ENCODE measurements around the gene TMEM175.
A peak's percentile ranks its signal among the peaks of the same experiment; 100 is the strongest.
"Not testable (repeated sequence)": the region's sequence is repeated elsewhere in the genome, so short reads cannot be mapped to it uniquely, and the experiment has no call there.

The TMEM175 gene

DNA sequence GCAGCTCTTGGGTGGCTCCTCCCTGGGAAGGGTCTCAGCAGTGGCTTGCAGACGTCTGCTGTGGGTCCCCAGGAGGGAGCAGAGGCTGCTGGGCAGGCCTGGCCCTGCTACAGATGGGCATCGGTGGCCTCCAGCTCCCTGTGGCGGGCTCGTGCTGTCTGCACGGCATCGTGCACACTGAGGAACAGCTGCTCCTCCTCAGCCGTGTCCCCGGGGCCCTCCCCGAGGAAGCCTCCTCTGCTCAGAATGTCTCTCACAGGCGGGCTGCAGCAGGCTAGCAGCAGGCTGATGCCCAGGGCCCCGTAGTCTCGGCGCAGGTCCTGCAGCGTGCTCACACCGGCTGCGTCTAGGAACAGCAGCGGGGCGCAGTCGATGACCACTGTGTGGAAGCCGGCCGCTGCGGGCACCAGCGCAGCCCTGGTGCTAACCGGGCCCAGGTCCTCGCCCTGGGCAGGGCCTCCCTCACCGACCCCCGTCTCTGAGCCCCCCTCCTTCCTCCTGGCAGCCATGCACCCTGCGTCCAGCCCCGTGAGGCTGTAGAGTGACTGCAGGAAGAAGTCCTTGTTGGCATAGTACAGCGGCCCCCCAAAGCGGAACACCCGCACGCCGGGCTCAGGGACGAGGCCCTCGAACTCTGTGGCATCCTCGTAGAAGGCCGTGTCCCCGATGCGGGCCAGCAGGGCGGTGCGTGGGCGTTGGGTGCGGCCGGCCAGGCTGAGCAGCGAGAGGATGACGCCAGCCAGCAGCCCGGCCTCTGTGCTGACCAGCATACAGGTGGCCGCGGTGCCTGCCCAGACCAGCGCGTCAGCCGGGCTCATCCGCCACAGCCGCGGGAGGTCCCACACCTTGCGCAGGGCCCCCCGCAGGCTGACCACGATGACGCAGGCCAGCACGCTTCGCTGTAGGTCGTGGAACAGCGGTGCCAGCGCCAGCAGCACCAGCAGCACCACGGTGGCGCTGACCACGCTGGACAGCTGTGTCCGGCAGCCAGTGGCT lies 56.8 kb downstream of the TMEM175 start:
- DNase-seq, result no peak

DNA sequence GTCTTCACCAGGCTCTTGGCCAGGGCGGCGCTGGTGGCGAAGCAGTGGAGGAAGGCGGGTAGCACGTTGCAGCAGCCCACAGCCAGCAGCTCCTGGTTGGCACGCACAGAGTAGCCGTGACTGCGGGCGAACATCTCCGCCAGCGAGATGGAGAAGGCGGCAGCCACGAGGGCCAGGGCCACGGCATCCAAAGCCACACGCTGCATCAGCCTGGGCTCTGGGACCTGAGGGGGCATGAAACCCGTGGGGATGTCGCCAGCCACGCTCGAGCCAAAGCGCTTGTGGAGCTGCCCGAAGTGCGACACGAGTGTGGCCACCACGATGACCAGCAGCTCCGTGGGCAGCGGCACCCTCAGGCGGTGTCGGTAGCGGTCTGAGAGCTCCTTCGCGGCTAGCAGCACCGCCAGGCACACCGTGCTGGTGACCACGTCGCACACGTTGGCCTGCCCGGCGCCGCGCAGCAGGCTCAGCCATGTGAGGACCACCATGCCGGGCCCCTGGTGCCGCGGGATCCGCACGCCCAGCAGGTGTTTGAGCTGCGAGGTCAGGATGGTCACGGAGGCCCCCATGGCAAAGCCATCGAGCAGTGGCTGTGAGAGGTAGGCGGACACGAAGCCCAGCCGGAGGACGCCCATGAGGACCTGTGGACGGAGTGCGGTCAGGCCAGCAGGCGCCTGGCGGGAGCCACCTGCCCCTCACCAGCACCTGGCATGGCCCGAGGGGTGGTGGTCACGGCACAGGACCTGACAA lies 57.6 kb downstream of the TMEM175 start:
- no peak for DNase-seq

DNA sequence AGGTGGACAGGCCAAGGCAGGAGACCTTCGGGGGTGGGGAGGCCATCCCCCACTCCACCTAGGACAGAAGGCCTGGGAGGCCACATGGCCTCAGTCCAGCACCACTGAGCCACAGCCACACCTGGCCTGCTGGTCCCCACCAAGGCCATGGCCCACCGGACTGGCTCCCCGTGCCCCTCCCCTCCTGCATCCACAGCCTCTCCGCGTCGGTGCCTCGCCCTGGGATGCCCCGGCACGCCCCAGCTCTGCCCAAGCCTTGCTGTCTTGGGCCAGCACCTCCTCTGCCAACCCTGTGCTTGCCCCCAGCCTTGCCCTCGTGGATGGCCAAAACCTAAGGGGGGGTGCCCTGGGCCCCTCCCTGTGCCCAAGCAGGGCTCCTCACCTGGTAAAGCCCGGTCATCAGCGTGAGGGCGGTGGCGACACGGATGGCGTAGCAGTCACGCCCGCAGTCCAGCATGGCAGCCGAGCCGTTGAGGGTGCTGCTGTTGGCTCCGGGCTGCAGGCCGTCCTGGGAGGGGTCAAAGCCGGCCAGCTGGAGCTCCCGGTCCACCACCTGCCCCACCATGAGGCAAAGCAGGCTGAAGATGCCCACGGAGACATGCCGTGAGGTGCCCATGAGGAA lies 58.6 kb downstream of the TMEM175 start:
- no peak for DNase-seq

DNA sequence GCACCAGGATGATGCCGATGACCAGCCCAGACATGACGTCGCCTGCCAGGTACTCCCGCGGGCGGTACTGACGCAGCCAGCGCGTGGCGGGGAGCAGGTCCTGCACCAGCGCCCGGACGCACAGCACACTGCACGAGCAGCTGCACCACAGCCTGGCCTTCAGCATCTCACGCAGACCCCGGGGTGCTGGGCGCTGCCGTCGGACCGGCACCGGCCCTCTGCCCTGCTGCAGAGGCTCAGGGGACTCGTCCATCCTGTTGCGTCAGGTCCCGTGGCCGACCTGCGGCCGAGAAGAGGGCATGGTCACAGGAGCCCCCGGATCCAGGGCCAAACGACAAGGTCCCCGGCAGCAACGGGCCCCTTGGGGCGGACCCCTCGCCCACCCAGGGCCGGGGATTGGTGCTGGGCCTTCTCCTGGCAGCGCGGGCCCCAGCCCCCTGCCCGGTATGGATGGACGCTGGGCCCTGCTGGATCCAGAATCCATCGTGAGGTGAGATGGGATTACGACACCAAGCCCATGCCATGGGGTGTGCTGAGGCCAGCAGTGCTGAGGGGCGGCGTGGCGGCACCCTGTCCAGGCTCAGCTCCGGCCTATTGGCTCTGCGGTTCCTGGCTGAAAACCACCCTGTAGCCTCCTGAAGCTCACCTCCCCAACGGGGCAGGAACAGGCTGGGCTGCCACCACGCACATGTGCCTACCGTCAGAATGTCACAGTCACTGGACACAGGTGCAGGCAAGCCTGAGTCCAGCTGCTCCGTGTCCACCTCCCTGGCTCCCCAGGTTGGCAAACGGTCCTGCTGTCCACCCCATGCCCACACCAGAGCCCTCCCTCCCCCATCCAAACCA lies 59.4 kb downstream of the TMEM175 start:
- no peak for DNase-seq

DNA sequence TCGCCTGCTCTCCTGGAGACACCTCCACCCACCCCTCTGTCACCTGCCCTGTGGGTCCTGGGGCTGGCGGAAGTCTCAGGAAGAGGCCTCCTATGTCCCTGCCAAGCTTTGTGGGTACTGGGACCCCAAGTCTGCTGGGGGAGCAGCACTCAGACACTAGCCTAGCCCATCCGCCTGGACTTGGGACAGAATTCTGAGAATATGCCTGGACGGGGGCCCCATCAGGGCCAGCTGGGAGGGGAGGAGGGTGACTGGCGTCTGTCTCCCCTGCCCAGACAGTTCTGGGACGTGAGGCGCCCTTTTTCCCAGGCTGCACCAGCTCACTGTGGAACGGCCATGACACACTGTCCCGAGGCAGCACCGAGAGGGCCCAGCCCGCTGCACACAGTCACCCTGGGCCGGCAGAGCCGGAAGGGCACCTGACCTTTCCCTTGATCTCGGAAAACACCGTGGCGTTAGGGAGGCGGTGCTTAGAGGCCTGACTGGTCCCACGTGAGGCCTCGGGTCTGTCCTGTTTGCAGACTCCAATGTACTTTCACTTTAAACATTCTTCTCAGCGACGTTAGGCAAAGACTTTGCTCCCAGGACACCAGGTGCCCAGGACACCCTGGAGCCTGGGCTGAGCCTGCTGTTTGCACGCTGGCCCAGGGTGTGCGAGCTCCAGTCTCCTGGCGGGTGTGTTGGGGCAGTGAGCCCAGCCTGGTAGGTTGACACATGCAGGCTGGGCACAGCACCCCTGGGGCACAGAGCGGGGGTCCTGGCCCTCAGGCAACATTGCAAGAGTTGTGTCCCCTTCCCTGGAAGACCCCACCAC lies 60.2 kb downstream of the TMEM175 start:
- DNase-seq, result no peak

DNA sequence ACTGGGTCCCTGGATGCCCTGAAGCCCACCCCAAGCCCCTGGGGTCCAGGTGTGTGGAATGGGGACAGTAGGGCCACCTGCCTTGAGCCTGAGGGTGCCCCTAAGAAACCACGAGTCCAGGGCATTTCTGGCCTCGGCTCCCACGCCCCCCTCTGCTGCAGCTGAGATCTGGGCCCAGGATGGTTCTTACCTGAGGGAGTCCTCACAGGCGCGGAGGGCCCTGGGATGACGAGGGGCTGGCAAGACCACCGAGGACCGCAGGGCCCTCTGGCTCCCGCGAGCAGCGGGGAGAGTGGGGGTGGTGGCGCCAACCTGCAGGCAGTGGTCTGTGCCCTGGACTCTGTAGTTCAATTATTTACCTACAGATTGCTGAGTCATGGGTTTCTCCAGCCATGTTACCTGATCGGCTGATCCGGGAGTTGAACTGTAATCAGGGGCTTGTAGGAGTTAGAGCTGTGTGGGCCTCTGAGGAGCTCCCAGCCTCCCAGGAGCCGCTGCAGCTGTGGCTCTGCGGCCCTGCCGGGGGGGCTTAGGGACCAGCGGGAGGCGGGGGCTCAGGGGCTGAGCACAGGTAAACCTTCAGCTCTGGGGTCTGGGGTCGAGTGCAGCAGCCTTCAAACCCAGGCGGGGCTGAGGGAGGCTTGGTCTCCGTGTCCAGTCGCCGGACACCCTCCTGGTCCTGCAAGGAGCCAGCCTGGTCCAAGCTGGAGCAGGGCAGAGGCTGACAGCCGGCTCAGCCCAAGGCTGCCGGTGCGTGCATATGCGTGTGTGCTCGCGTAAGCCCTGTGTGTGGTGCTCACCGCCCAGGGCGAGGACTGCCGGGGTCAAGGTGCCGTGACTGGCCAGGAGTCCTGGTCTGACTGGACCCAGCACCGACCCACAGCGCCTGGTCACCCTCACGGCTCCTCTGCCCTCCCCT lies 61.1 kb downstream of the TMEM175 start, which contains the start of gene SLC26A1:
TSS of gene SLC26A1 (minus strand) at position 294 of the 919 bp plus-strand sequence. CDS start 1,701 bp downstream, outside the sequence.
- DNase-seq, result no peak

DNA sequence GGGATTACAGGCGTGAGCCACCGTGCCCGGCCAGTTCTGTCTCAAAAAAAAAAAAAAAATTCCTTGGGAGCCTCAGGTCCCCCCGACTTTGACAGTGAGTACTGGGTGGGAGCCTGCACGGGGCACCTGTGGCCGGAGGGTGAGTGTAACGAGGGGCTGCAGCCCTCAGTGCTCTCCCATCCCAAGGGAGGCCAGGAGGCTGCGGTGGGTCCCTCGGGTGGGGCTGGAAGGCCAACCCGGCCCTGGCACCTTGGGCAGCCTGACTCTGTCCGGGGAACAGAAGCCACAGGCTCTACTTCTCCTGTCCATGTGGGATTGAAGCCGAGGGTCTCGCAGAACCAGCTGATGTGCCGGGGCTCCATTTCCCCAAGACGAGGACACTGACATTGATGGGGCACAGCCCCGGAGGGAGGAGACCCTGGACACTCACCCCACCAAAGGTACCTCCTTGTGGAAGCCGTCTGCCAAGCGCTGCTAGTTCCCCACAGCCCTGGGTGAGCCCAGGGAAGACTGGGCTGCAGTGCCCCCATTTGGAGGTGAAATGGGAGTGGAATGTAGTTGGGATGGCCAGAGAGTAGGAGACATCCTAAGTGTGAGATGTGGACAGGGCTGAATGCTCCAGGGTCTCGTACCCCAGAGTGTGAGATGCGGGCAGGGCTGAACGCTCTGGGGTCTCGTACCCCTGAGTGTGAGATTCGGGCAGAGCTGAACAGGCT lies 63.2 kb downstream of the TMEM175 start:
- DNase-seq, result no peak

DNA sequence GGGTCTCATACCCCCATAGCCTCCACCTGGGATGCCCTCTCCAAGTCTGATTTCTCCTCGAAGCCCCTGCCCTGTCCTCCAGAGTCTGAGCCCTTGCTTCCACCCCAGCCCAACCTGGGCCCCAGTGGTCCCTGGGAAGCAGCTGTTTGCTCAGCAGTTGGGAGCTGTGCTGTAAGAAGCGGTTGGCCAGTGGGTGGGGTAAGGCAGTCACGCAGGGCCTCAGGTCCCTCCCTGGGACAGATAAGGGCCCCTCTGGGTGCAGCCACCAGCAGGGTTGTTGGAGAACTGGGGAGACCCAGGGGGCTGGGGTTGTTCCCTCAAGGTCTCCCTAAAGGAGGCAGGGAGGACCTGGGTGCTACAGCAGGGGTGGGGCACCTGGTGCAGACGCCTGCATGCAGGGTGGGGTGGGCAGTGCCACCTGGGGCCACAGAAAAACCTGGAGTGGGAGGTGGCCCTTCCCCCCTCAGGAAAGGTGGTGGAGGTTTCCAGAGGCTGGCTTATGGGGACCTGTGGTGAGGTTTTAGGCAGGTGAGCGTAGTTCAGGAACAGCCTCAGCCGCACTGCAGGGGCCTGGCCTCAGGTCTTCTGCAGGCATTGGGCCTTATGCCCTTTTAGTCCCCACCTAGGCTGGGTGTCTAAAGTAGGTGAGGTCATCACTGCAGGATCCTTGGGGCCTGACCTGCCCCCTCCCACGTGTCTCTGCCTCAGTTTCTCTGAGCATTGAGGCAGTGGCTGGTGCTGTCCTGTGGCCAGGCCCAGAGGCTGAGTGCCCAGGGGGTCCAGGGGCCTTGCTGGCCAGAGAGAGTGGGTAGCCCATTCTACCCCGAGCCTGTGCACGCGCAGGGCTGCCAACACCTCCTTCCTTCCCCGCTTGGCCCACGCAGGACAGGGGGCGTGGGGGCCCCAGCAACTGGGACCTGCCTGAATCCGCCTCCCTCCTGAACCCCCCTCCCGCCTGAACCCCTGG lies 64.1 kb downstream of the TMEM175 start:
- DNase-seq, result no peak

DNA sequence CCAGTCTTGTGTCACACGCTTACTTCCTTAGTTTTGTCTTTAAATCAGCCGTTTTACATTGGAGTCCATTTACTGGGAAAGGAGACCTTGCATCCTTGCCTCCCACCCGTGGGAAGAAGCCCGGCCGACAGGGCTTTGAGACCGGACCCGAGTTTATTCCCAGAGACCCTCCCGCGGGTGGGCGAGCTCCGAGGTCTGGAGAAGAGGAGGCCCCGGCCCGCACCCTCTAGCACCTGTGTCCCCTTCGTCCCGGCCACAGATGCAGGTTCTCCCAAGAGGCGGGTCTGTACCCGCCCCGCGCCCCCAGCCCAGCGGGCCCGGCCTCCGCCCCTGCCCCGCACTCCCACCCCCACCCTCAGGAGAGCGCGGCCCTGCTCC lies 64.7 kb downstream of the TMEM175 start:
- no peak for DNase-seq

DNA sequence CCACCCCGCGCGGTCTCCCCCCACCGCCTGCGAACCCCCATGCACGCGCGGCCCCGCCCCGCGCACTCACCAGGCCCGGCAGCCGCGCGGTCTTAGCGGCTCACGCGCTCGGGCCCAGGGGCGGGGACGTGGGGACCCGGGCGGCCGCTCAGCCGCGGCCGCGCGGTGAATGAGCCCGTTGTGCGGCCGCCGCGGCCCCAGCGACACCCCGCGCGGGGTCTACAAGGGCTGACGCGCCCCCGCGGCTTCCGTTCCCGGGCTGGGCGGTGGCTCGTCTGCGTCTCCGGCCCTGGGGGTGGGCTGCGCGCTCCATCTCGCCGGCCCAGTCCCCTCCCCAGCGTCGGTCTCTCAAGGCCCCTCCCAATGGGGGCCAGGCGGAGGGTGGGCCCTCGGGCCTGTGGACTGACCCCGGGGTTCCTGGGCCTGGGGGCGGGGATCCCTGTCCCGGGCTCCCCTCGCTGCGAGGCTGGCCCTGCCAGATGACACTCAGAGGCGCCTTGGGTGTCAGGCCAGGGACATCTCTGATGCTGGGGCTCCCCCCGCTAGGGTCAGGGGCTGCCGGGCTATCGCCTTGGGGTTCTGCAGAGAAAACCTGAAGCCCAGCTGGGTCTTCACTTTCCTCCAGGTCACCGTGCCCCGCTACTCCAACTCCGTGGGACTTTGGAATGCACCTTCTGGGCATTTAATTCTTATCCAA lies 65.3 kb downstream of the TMEM175 start:
- DNase-seq, result peak in 16 of 56 donors; percentile 9 to 78 (median 36)

DNA sequence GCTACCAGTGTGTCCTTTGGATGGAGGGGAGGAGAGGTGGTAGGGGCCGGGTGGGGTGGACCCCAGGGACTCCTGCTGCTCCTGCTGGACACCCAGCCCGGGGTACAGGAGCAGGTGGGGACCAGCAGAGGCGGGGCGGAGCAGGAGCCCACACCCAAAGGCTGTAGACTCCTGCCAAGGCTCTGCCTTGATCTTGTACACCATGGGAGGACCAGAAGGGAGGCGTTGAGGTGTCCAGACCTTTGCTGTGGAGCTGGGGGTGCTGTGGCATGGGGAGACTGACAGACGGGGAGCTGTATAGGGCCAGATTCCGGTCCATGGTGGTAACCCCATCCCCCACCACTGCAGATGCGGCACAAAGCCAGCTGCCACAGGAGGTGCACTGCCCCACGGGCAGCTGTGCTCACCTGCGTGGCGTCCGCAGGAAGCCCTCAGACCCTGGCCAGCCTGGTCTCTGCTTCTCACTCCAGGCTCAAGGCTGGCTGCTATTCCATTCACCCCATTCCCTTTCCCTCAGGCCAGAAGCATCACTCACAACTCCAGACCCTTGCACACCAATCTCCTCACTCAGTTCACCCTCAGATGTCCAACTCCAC lies 65.9 kb downstream of the TMEM175 start:
- no peak for DNase-seq

DNA sequence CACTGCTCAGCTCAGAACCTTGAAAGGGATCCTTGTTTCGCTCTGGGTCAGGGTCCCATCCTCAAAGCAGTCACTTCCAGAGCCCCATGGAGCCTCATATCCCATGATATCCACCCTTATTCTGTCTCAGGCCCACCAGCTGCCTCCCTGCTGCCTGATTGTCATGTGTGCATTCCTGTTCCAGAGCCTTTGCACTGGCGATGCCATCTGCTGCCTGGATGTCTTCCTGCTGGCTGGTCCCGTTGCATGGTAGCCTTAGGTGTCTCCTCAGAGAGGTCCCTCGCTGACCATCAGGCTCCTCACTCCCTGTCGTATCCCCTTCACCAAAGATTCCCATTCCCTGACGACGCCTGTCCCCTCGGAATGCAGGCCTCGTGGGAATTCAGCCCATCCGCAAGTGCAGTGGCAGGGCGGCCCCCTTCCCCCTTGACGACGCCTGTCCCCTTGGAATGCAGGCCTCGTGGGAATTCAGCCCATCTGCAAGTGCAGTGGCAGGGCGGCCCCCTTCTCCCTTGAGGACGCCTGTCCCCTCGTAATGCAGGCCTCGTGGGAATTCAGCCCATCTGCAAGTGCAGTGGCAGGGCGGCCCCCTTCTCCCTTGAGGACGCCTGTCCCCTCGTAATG lies 67.1 kb downstream of the TMEM175 start:
- DNase-seq, result not testable (repeated sequence)

DNA sequence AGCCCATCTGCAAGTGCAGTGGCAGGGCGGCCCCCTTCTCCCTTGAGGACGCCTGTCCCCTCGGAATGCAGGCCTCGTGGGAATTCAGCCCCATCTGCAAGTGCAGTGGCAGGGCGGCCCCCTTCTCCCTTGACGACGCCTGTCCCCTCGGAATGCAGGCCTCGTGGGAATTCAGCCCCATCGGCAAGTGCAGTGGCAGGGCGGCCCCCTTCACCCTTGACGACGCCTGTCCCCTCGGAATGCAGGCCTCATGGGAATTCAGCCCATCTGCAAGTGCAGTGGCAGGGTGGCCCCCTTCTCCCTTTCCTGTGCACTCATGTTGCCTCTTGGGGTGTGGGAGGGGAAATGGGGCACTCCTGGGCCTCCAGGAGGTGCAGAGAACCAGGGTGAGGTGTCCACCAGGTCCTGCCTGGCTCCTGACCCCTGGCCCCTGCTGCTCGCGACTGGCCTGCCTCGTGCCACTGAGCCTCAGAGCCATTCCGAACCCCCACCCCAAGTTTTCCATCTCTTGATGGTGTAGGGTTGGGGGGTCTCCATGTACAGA lies 67.7 kb downstream of the TMEM175 start:
- no peak for DNase-seq

DNA sequence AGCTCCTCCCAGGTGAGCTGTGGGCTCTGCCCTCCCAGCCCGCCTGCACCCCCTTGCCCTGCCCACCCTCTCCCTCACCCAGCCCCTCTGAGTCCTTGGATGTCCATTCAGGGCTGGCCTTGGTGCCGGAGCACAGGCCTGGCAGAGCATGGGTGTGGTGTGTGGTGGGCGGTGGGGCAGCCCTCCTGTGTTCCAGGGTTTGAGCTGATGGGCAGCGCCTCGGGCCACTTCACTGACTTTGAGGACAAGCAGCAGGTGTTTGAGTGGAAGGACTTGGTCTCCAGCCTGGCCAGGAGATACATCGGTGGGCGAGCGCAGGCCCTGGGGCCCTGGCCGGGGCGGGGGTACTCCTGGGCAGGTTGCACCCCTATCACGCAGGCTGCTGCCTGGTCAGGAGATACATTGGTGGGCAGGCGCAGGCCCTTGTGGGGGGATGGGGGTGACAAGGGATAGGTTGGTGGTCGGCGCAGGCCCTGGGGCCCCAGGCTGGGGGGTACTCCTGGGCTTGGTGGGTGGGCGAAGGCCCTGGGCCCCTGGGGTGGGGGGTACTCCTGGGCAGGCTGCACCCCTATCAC lies 68.5 kb downstream of the TMEM175 start:
- DNase-seq, result no peak
